GM10248 (cell line): Measurements from ENCODE around the gene PDIA3.

Experiments
- CTCF ChIA-PET: fragments of 300-600 bp; sonication (Branson Sonifier 250); formaldehyde crosslinking; extraction: SDS; loops from one replicate; lab custom pipeline; 2021; ENCODE audit warnings: antibody characterized with exemption; lab: Yijun Ruan, JAX
- POLR2A ChIA-PET: fragments of 350-650 bp; sonication (Branson Sonifier 250); formaldehyde crosslinking; extraction: SDS; loops from one replicate; lab custom pipeline; 2020; ENCODE audit warnings: antibody characterized with exemption; lab: Yijun Ruan, JAX
- DNase-seq: peaks from one replicate; pipeline ENCODE4 v3.0.0; 2012; ENCODE audit errors: extremely low spot score
- TF ChIP-seq, protein P1 (sequence below): IDR thresholded peaks from 2 replicates; pipeline ENCODE4 v1.5.1; 2012; ENCODE audit warnings: mild to moderate bottlenecking, low read depth; ENCODE audit errors: extremely low read depth, missing control alignments, control extremely low read depth

Gene PDIA3

DNA sequence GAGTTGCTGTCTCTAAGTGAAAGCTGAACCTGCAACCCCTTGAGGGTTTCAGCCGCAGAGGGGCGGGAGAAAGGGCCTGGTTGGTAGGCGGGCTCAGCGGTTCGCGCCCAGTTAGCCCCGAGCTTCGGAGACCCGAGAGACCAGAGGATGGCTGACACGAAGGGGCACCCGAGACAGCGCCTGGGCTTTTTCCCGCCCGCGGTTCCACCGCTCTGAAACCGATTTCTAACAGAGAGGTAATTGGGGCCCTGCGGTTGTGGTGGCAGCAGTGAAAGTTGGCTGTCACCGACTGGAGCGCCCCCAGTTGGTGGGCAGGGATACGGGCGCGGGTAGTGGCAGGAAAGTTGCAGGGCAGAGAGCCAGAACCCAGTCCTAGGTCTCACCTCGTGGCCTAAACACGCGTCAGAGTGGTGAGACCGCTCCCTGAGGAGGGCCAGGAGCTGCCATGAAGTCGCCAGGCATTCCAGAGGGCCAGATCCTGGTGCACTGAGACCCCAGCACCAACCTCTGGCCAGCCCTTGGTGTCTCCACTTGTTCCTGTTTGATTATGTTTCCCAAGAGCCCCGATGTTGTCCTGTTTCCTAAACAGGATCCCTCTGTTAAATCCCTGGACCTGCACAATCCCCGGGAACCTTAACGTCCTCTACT is 31.2 kb downstream of the PDIA3 start:
- DNase-seq = peak; percentile 81
- TF ChIP-seq, protein P1, sequence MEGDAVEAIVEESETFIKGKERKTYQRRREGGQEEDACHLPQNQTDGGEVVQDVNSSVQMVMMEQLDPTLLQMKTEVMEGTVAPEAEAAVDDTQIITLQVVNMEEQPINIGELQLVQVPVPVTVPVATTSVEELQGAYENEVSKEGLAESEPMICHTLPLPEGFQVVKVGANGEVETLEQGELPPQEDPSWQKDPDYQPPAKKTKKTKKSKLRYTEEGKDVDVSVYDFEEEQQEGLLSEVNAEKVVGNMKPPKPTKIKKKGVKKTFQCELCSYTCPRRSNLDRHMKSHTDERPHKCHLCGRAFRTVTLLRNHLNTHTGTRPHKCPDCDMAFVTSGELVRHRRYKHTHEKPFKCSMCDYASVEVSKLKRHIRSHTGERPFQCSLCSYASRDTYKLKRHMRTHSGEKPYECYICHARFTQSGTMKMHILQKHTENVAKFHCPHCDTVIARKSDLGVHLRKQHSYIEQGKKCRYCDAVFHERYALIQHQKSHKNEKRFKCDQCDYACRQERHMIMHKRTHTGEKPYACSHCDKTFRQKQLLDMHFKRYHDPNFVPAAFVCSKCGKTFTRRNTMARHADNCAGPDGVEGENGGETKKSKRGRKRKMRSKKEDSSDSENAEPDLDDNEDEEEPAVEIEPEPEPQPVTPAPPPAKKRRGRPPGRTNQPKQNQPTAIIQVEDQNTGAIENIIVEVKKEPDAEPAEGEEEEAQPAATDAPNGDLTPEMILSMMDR = peak; percentile 75
- POLR2A ChIA-PET = interaction anchor here (1.0 to 2.2 kb wide), 8 partner anchors 9 to 47 kb away, joined by 3 to 15 read pairs (median 6); partner anchors contain the start of genes HYPK, MFAP1, SERF2 and SERINC4
- CTCF ChIA-PET = interaction anchor here (0.6 to 3.5 kb wide), 10 partner anchors 12 to 60 kb away, joined by 3 to 59 read pairs (median 4); partner anchors contain the start of genes HYPK, MFAP1, SERF2 and SERINC4

DNA sequence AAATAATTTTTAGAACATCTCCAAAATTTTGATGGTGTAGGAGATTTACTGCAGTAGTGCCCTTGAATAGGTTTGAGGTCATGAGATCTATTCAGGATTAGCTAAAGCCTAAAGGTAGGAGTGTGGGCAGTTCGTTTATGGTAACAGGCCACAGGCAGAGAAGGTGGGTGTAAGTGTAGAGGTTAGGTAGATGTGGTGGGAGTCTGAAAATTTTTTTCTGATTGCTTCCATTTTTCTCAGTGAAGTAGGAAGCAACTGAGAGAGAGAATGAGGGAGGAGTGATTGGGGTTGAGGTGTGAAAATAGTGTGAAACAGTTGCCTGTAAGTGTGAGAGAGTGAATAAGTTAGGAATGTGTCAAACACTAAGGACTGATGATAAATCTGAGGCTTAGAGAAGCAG is 32.8 kb downstream of the PDIA3 start:
- no peak for DNase-seq
- CTCF ChIA-PET = interaction anchor here (1.3 to 3.5 kb wide), 2 partner anchors 9 to 10 kb away, joined by 6 to 59 read pairs; partner anchors contain the start of gene SERF2
- TF ChIP-seq, protein P1 = no peak
- POLR2A ChIA-PET = interaction anchor here (1.0 kb wide), 1 partner anchor 9 kb away, joined by 3 read pairs; no protein-coding TSS in a partner anchor

DNA sequence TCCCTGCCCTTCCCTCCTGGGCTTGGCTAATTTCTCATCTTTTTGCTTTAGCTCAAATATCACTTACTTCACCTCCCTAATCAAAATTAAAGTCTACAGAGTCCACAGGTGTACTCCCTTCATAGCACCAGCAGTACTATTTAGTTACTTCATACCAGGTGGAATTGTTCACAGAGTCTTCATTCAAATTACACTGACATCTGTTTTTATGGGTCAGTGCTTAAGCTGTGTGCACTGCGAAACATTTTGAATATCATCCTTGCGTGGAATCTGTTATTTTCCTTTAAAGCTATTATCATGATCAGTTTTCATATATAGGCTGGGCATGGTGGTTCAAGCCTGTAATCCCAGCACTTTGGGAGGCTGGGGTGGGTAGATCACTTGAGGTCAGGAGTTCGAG is 43.2 kb downstream of the PDIA3 start:
- TF ChIP-seq, protein P1 = no peak
- DNase-seq = no peak
- CTCF ChIA-PET = interaction anchor here (1.1 to 8.8 kb wide), 7 partner anchors 8 to 46 kb away, joined by 3 to 59 read pairs (median 3); partner anchors contain the start of gene ELL3
- POLR2A ChIA-PET = interaction anchor here (1.0 to 2.1 kb wide), 3 partner anchors 11 to 15 kb away, joined by 4 to 14 read pairs (median 11); partner anchors contain the start of genes ELL3, HYPK and SERINC4

DNA sequence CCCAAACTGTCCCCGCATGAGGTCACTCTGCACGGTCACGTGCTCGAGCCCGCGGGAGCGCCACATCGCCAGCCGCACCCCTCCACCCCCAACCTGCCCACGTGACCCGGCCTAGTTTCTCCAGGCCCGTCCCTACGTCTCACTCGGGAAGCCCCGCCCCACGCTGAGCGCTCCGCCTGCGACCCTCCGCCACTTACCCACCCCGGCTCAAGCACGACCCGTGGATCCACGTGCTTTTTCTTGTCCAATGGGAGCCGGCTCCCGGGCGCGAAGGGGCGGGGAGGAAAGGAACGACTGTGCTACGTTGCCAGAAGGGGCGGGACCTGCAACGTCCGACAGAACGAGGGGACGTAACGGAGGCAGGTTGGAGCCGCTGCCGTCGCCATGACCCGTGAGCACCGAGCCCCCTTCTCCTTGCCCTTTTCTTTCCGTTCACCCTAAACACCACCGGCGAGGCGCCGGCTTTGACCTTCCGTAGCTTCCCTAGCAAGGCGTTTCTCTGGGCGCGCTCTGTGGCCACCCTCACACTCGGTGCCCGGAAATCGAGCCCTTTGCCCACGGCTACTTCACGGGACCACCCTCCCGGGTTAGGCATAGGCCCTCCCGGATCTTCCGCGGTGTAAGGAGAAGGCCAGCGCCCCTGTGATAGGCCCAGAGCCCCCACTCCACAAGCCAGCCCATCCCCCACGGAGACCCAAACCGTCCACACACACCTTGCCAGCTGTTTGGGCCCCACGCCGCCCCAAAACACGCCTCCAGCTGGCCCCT is 45.9 kb downstream of the PDIA3 start, which contains the start of gene SERF2:
SERF2 (plus strand) TSS at position 328 of the 768 bp plus-strand sequence; CDS start at position 385, 57 bp downstream.
- CTCF ChIA-PET = interaction anchor here (1.0 to 8.8 kb wide), 2 partner anchors 15 to 23 kb away, joined by 3 to 59 read pairs; partner anchors contain the start of gene ELL3
- peak; percentile 98 for DNase-seq
- TF ChIP-seq, protein P1 = no peak
- POLR2A ChIA-PET = interaction anchor here (0.8 to 4.0 kb wide), 5 partner anchors 12 to 36 kb away, joined by 3 to 18 read pairs (median 5); partner anchors contain the start of genes ELL3 and MFAP1

DNA sequence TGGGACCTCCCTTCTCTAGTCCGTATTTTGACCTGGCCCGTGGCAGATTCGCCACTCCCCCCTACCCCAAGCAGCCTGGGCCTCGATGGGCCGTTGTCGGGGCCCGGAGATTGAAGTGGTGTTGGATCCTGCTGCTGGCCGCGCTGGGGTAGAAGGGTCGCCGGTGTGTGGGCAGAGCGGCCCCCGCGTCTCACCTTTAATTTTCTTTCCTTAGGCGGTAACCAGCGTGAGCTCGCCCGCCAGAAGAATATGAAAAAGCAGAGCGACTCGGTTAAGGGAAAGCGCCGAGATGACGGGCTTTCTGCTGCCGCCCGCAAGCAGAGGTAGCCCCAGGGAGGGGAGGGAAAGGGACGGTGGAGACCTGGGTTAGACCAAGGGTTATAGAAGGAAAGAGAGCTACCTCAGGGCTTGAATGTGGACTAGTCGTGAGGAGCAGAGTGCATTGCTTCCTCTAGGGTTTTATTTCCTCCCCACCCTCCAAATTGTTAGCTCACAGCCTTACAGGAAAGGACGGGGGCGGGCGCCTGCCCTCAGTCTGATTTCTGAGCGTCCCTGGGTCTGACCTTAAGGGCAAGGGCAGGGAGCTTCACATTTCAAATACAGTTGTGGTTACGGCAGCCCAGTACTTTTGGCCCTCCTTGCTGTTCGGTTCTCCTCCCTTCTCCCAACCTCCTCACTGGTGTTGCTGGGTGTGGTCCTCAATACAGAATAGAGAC is 46.7 kb downstream of the PDIA3 start:
- no peak for DNase-seq
- POLR2A ChIA-PET = interaction anchor here (0.6 to 4.0 kb wide), 5 partner anchors 11 to 1243 kb away, joined by 3 to 18 read pairs (median 3); partner anchors contain the start of gene MFAP1
- TF ChIP-seq, protein P1 = no peak
- CTCF ChIA-PET = interaction anchor here (0.9 to 8.8 kb wide), 2 partner anchors 16 to 23 kb away, joined by 3 to 59 read pairs; partner anchors contain the start of gene ELL3
